ENCODE results near the gene SPAST. TPM values are rescaled to one million over a fixed set of nuclear protein-coding genes. Genes with fewer than 3 reads are reported as not detected.

Gene SPAST
- total and polyA plus RNA-seq, 10 donors = 4.2 to 28.5 (median 20.0) TPM

DNA sequence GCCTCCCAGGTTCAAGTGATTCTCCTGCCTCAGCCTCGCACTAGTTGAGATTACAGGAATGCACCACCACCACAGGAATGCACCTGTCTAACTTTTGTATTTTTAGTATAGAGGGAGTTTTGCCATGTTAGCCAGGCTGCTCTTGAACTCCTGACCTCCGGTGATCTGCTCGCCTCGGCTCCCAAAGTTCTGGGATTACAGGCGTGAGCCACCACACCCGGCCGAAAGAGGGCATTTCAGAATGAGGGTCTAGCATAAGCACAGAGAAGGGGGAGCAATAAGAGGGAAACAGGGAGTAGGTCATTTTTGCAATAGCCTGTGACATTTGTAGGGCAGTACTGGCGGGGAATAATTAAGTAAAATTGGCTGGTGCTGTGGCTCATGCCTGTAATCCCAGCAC is 1.9 kb upstream of the SPAST start:
- Histone ChIP-seq H3K27ac (no peak overlapping the region), H3K36me3 (peaks cover 0 to 7% (median 0%) of the 10 kb centered on the region in 6 donors), H3K4me3 (no peak overlapping the region), H3K4me1 (peaks cover 2 to 38% (median 30%) of the 10 kb centered on the region in 6 donors), H3K27me3 (replicated peaks in 1 of 7) (no peaks in the 10 kb centered on the region), H3K9me3 (no peaks in the 10 kb centered on the region)
- no peak for TF ChIP-seq POLR2AphosphoS5 (IDR thresholded peaks at IDR 0.05)
- TF ChIP-seq POLR2A (IDR thresholded peaks at IDR 0.05) = no peak
- TF ChIP-seq, protein P1, sequence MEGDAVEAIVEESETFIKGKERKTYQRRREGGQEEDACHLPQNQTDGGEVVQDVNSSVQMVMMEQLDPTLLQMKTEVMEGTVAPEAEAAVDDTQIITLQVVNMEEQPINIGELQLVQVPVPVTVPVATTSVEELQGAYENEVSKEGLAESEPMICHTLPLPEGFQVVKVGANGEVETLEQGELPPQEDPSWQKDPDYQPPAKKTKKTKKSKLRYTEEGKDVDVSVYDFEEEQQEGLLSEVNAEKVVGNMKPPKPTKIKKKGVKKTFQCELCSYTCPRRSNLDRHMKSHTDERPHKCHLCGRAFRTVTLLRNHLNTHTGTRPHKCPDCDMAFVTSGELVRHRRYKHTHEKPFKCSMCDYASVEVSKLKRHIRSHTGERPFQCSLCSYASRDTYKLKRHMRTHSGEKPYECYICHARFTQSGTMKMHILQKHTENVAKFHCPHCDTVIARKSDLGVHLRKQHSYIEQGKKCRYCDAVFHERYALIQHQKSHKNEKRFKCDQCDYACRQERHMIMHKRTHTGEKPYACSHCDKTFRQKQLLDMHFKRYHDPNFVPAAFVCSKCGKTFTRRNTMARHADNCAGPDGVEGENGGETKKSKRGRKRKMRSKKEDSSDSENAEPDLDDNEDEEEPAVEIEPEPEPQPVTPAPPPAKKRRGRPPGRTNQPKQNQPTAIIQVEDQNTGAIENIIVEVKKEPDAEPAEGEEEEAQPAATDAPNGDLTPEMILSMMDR (IDR thresholded peaks at IDR 0.05 in 8 of 11, conservative IDR thresholded peaks at IDR 0.05 in 3 of 11) = no peak
- 91 to 96% (median 96%) methylated on average over 8 of the region's 8 CpGs for WGBS, 5 donors
- intact Hi-C loops (cut with DNase I; ENCODE audit: low total_unique reads) = no loop called here
- DNase-seq = no peak

DNA sequence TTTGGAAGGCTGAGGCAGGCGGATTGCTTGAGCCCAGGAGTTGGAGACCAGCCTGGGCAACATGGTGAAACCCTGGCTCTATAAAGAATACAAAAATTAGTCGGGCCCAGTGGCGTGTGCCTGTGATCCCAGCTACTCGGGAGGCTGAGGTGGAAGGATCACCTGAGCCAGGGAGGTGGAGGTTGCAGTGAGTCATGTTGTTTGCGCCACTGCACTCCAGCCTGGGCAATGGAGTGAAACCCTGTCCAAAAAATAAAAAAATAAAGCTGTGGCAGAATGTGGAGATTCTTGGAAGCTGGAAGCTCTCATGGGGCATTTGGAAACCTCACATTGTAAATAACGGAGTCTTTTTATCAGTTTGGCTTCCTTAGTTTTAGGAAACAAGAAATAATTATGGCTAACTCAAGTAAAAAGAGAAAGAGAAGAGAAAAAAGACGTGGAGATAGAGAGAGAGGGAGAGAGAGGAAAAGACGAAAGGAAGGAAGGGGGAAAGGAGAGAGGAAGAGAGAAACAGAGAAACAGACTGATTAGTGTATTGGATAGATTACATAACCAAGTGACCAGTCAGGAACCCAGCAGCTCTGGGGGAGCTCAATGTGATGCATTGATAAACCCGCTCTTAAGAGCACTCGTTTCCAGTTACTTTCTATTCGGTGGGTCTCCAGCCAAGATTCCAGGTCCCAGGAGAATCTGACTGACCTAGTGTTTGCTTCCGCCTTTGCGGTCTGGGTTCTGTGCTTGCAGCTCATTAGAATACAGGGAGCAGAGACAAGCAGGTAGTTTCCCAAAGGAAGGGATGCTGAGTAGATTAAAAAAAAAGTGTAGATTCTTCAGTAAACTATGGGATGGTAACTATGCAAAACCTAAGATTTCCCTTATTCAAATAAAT is 1.1 kb upstream of the SPAST start:
- intact Hi-C loops (cut with DNase I; ENCODE audit: low total_unique reads) = no loop called here
- TF ChIP-seq, protein P1 (IDR thresholded peaks at IDR 0.05 in 8 of 11, conservative IDR thresholded peaks at IDR 0.05 in 3 of 11) = no peak
- TF ChIP-seq POLR2A (IDR thresholded peaks at IDR 0.05) (no peak), POLR2AphosphoS5 (IDR thresholded peaks at IDR 0.05) (no peak)
- DNase-seq = no peak

DNA sequence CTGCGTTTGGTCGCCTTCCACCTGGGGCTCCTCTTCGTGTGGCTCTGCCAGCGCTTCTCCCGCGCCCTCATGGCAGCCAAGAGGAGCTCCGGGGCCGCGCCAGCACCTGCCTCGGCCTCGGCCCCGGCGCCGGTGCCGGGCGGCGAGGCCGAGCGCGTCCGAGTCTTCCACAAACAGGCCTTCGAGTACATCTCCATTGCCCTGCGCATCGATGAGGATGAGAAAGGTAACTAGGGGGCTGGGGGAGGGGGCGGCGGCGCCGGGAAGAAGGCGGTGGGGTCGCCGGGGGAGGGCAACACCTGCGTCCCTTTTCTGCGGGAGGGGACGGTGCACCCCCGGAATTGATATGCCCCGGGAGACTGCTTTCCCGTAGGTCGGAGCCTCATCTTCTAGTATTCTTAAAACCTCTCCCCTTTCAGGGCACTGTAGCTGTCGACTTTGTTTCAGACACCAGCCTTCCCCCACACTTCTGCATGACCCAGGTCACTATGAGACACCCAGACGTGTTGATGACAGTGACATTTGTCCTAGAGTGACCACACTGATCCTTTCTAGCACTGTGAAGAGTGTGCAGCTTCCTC is 755 bp downstream of the SPAST start:
- 0 to 2% (median 1%) methylated on average over 21 to 40 of the region's 40 CpGs for WGBS, 5 donors
- H3K4me1 ChIP-seq = peaks cover 2 to 62% (median 36%) of the 10 kb centered on the region in 6 donors
- H3K27ac ChIP-seq = peak overlapping the region; percentile 88 to 97 (median 95)
- peaks cover 0 to 24% (median 0%) of the 10 kb centered on the region in 6 donors for H3K36me3 ChIP-seq
- TF ChIP-seq POLR2AphosphoS5 (IDR thresholded peaks at IDR 0.05) (no peak), POLR2A (IDR thresholded peaks at IDR 0.05) (no peak)
- TF ChIP-seq, protein P1 (IDR thresholded peaks at IDR 0.05 in 8 of 11, conservative IDR thresholded peaks at IDR 0.05 in 3 of 11) = no peak
- H3K9me3 ChIP-seq = no peaks in the 10 kb centered on the region
- H3K4me3 ChIP-seq = peak overlapping the region; percentile 76 to 97 (median 96)
- intact Hi-C loops (cut with DNase I; ENCODE audit: low total_unique reads) = no loop called here
- no peak for DNase-seq
- no peaks in the 10 kb centered on the region for H3K27me3 ChIP-seq (replicated peaks in 1 of 7)

More for the DNA sequence above, 1.1 kb upstream of the SPAST start:
- no peaks in the 10 kb centered on the region for H3K27me3 ChIP-seq (replicated peaks in 1 of 7)
- H3K4me3 ChIP-seq = peak overlapping the region; percentile 76 to 97 (median 96)
- 41 to 46% (median 45%) methylated on average over 13 of the region's 13 CpGs for WGBS, 5 donors
- peaks cover 2 to 45% (median 34%) of the 10 kb centered on the region in 6 donors for H3K4me1 ChIP-seq
- peaks cover 0 to 14% (median 0%) of the 10 kb centered on the region in 6 donors for H3K36me3 ChIP-seq
- peak overlapping the region; percentile 22 to 97 (median 95) for H3K27ac ChIP-seq
- no peaks in the 10 kb centered on the region for H3K9me3 ChIP-seq

DNA sequence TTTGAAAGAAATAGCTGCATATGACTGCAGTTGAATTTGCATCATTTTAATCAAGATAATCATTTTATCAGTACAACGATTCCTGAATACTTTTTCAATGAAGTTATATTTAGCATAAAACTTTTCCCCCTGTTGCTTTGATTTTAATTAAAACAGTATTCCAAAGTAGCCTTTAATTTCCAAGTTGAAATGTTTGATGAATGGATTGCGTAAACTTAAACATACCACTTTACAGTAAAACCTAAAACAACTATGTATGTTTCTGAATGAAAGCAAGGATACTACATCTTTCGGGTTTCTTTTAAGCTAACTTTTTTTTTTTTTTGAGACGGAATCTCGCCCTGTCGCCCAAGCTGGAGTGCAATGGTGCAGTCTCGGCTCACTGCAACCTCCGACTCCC is 1.4 kb downstream of the SPAST start:
- H3K27me3 ChIP-seq (replicated peaks in 1 of 7) = no peaks in the 10 kb centered on the region
- H3K4me1 ChIP-seq = peaks cover 2 to 68% (median 37%) of the 10 kb centered on the region in 6 donors
- H3K36me3 ChIP-seq = peaks cover 0 to 30% (median 0%) of the 10 kb centered on the region in 6 donors
- peak overlapping the region; percentile 76 to 97 (median 96) for H3K4me3 ChIP-seq
- no peaks in the 10 kb centered on the region for H3K9me3 ChIP-seq
- WGBS, 5 donors = 80 to 88% (median 85%) methylated on average over 8 of the region's 8 CpGs
- TF ChIP-seq POLR2A (IDR thresholded peaks at IDR 0.05) (no peak), POLR2AphosphoS5 (IDR thresholded peaks at IDR 0.05) (no peak)
- TF ChIP-seq, protein P1 (IDR thresholded peaks at IDR 0.05 in 8 of 11, conservative IDR thresholded peaks at IDR 0.05 in 3 of 11) = no peak
- intact Hi-C loops (cut with DNase I; ENCODE audit: low total_unique reads) = no loop called here
- H3K27ac ChIP-seq = peak overlapping the region in 7 of 8 donors; percentile 91 to 97 (median 95)
- no peak for DNase-seq
